T47D (cell line): Measurements from ENCODE around the gene ANKRD33B.
"Not testable (repeated sequence)": the region's sequence is repeated elsewhere in the genome, so short reads cannot be mapped to it uniquely, and the experiment has no call there.

Experiments
- DNase-seq, 2 experiments: peaks; one replicate each; pipeline versions ENCODE4 v3.0.0 to v3.0.0-alpha.2; 2011 to 2012; ENCODE audit warnings: low read depth in 1 of 2, low spot score in 1 of 2
- JUND ChIP-seq: IDR thresholded peaks from 2 replicates; pipeline ENCODE4 v1.6.1; 2012; ENCODE audit warnings: low read depth
- in situ Hi-C: cut with HindIII; loops from 2 replicates; pipeline ENCODE4 v1.10.0; 2016; ENCODE audit warnings: low sequenced_read_pairs, low pct_unique_long_range_greater_than_20kb

ANKRD33B gene

DNA sequence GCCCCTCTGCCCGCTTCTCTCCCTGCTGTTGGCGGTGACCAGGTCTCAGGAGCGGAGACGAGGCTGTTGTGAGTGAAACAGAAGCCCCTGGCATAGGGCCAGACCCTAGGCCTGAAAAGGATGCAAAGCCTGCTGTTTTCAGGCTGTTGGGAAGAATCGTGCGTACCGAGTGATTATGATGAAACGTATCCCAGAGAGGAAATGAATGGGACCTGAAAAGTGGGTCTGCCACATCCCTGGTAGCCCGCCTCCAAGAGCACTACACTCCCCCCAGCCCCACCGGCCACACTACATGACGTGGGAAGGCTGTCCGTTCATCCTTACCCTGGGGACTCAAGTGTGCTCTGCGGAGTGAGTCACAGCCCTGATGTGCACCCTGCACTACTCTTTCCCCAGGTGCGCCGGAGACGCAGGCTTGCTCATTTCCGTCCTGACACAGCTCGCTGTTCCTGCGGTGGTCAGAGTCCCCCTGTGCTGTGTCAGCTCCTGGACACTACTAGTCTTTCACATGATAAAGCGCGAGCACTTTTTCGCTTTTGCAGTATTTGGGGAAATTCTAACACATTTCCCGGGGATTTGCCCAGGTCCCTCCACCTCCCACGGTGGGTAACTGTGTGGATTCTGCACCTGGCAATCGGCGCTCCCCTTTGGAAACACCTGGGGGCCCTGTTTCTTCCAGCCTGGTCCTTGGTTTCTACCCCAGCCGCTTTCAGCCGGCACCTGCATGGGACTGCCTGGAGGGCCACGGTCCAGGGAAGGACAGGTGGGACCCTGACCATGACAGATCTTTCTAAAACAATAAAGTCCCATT is 91.5 kb downstream of the ANKRD33B start:
- no peak for DNase-seq
- in situ Hi-C loops = no loop called here
- TF ChIP-seq JUND = no peak

DNA sequence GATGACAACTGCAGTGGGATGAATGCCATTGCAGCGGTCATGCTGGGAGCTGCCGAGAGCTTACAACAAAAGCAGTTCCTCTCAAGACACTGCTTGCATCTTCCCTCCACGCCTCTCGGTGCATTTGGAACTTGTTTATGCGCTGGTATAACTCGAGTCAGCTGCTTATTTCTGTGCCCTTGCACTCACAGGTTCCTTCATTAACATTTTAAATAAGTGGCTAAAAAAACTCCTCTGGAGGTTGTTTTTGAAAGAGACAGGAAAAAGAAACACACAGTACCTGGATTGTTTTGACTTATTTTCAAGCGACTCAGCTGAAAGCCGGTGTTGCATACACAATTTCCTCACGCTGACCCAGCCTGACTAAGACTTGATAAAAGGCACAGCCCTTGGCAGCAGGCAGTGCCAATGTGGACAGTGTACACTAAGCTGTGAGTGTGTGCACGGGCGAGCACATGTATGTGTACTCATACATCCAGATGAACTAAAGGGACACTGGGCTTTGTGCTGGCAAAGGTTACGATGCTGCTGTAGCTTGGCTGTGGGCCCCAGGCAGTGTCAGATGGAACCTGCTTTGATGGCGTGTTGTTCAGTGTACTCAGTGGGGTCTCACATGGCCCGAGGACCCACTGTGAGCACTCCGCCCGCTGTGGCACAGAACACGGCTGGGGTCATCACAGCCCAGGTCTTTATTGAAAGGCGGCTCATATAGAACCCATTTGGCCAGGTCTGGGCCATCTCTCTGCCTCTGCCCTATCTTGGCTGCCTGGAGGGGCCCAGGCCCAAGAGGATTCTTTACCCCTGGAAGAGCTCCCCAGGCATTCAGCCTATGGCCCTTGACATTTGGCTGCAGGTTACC is 92.3 kb downstream of the ANKRD33B start:
- DNase-seq = no peak
- in situ Hi-C loops = no loop called here
- TF ChIP-seq JUND = no peak

DNA sequence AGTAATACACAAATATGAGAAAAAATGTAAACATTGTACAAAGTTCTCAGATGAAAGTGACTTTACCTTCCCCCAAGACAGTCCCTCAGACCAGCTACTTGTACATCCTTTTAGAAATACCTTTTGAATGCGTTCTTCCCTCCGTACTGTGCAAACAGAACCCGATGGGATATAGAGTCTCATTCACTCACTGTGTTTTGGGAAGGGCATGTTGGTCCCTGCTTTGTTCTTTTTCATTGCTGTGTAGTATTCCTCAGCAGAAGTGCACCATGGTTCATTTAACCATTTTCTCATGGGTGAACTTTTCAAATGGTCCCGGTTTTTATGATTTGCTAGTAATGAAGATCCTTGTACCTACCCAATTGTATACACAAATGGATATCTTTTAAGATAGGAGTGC is 94.4 kb downstream of the ANKRD33B start:
- no peak for DNase-seq
- in situ Hi-C loops = no loop called here
- TF ChIP-seq JUND = no peak

DNA sequence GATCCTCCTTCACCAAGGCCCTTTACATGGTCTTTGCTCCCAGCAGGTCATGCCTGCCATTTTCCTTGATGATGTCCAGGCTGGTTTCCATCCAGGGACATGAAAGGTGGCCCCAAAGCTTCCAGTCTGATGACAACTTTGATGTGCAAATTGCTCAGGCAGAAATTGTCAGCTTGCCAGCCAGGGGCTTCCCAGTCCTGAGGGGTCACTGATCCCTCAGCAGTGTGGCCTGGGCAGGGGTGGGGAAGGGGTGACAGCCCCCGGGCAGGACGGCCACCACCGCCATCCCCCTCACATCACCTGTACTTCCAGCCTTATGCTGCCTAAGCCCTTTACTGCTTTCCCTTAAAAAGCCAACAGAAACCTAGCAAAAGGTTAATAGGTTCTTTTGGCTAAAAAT is 96.3 kb downstream of the ANKRD33B start:
- no peak for TF ChIP-seq JUND
- DNase-seq = no peak
- in situ Hi-C loops = no loop called here

DNA sequence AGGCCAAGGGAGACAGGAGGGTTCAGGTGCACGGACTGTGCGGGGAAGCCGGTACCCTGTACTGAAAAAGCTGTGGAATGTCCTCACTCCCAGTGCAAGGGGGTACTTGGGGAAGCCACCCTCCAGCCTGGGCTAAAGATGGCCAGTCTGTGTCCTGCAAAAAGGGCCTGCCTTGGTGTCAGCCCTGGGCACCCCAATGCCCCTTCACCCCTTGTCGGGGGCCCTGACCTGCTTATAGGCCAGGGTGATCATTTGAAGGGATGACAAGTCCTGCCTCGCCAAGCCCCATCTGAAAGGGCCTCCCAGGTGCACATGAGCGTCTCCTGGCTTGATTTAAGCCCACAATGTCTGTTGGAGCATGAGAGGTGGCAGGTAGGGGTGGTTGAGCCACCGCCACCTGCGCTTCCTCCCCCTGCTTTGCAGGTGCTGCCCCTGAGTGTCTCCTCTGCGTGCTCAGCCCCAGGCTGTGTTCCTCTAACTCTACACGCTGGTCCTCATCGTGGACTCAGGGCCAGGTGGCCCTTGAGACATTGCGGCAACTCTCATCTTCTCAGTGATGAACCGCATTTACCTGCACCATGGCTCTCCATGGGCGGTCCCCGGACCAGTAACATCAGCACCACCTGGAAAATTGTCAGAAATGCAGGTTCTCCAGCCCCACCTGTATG is 97.0 kb downstream of the ANKRD33B start:
- no peak for DNase-seq
- in situ Hi-C loops = no loop called here
- no peak for TF ChIP-seq JUND

DNA sequence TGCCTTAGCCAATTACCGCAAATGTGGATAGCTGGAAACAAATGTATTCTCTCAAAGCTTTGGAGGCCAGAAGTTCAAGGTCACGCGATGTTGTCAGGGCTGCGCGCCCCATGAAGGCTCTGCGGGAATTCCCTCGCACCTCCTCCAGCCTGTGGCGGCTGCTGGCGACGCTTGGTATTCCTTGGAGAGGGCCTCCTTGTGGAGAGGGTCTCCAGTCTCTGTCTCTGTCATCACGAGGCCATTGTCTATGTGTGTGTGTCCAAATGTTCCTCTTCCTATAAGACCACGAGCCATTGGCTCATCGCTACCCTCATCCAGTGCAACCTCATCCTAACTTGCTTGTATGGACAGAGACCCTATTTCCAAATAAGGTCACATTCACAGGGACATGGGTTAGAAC is 97.5 kb downstream of the ANKRD33B start:
- in situ Hi-C loops = no loop called here
- TF ChIP-seq JUND = no peak
- no peak for DNase-seq

DNA sequence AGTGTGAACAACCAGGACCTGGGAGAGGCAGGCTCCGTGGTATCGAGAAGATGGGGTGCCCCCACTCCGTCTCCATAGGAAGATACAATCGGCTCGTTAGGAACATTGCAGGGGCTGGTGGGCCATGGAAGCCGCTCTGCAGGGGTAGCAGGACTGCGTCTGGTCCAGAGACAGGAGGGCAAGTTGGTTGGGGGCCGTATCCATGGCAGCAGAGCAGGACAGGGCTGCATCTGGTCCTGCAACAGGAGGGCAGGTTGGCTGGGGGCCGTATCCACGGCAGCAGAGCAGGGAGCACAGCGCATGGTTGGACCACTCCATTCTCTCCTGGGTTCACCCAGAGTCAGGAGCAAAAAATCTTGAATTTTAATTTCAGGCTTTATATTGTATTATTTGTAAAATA is 98.2 kb downstream of the ANKRD33B start:
- no peak for TF ChIP-seq JUND
- no peak for DNase-seq
- in situ Hi-C loops = no loop called here

DNA sequence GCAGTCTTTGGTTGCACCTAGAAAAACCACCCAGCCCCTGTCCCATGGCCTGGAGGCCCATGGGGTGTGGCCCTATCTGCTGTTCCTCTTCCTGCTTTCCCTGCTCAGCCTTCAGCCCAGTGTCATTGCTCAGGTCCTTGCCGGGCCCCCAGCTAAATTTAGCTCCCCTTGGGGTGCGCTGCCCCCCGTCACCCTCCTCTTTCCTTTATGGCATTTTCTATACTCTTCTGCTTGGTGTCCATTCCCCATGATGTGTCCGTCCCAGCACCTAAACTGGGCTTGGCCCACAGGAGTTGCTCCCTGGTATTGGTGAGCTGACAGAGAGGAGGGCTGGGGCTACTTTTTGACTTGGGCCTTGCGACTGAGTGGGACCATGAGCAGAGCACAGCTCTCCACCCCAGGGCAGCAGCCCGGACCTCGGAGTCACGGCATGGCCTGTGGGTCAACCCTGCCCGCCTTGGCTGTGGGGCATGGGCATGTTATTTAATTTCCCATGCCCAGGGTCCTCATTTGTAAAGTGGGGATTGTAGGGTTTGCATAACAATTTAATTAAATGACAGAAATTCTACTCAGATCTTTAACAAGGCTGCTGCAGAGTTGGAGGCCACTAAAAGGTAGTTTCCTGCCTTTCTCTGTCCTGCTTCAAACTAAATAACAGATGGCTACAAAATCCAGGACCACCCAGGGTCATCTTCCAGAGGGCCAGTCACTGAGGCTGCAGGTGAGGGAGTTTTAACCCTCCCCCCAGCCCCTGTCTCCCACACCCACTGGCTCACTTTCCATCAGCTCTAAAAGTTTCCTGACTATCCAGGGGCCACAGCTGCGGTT is 99.0 kb downstream of the ANKRD33B start:
- no peak for DNase-seq
- no peak for TF ChIP-seq JUND
- in situ Hi-C loops = no loop called here

DNA sequence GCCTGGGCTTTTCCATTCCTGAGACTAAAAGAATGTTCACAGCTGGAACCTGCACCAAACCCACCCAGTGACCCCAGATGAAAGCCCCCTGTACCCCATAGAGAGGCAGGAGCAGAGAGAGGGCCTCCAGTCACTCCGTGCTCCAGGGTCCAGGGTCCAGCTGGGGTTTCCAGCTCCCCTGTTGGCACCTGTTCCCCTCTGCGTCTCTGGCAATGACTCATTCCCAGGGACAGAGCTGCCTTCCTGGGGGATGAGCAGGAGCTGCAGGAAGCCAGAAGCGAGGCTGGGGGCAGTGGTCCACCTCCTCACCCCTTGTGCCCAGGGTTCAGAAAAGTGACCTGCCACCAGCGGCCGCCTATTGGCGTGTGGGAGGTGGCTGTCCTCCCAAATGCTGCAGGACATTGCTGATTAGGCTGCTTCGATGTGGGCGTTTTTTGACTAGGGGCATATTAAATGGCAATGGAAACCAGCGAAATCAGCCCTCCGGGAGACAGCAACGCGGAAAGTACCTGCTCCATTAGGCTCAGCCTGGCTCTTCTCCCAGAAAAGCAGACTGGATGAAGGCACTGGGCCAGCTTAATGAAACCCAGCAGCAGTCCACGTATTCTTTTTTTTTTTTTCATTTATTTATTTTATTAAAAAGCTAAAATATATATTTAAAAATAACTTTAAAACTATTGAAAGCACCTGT is 99.8 kb downstream of the ANKRD33B start:
- DNase-seq = no peak
- in situ Hi-C loops = no loop called here
- TF ChIP-seq JUND = no peak

DNA sequence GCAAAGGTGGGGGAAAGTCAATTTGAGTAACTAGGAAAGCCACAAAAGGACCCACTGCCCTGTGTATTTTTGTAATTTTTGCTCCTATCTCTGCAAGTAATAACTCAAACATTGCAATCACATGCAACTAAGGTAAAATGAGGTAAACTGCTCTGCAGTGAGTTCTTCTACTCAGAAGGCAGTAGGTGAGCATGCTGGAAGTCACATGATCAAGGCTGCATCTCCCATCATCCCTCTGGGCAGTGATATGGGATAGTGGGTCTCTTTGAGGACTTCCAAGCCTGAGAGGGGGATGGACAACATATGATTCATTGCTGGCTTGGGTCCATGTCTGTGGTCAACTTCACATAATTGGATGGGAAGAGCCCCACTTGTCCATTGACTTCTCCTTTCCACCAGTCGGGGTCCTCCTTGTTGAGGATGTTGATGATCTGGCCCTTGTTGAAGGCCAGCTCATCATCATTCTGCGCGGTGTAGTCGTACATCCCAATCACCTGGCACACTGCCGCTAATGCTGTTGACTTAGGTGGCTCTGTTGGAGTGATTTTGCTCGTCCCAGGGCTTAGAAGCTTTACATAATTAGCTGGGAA is 100.4 kb downstream of the ANKRD33B start:
- in situ Hi-C loops, DNase-seq: not testable (repeated sequence)

DNA sequence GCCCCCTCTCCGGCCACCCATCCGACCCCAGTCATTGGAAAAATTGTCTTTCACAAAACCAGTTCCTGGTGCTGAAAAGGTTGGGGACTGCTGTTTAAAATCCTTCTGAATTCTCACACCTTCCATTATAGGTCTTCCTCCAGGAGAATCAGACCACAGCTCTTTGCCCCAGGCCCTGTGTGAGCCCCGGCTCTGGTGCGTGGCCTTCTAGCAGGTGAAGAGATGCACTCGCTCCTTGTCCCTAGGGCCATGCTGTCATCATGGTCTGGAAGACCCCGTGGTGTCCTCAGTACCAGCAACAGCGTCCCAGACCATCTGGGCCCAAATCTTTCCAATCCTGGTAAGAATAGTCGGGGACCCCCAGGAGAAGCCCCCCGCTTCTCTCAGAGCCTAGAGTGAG is 101.9 kb downstream of the ANKRD33B start:
- in situ Hi-C loops = no loop called here
- DNase-seq = no peak
- no peak for TF ChIP-seq JUND
